AG04450 (cell line): Measurements from ENCODE around the gene MYO18A. TPM values are rescaled to one million over a fixed set of nuclear protein-coding genes. Genes with fewer than 3 reads are reported as not detected.

Experiments
- CTCF ChIA-PET: fragments of 300-600, 350-600 bp; formaldehyde crosslinking; extraction: SDS; loops from one replicate; lab custom pipeline; 2022; ENCODE audit warnings: antibody characterized with exemption, inconsistent platforms; lab: Charles Lee
- POLR2A ChIA-PET: fragments of 350-600 bp; formaldehyde crosslinking; extraction: SDS; loops from one replicate; lab custom pipeline; 2021; ENCODE audit warnings: antibody characterized with exemption, inconsistent platforms; lab: Yijun Ruan, JAX
- DNase-seq: peaks from one replicate; pipeline ENCODE4 v3.0.0-alpha.2; 2011; ENCODE audit warnings: low read depth, low spot score
- H3K27ac ChIP-seq: one replicate; pipeline ENCODE4 v1.5.1; 2012; ENCODE audit warnings: low read depth, low read length, control low read depth
- H3K27me3 ChIP-seq: one replicate; pipeline ENCODE4 v1.6.0; 2012; ENCODE audit warnings: low read length; ENCODE audit not compliant: control insufficient read depth, insufficient read depth
- H3K4me3 ChIP-seq: 2 replicates; pipeline ENCODE4 v1.5.1; 2011; ENCODE audit warnings: mild to moderate bottlenecking, low read depth, low read length, control low read depth
- H3K9me3 ChIP-seq: 2 replicates; pipeline ENCODE4 v1.5.1; 2012; ENCODE audit warnings: low read length; ENCODE audit not compliant: control insufficient read depth, insufficient read depth
- polyA plus RNA-seq: library from polyadenylated mRNA; depleted of rRNA; stranded (reverse); fragments of >200 nt; gene quantifications from 2 replicates; pipeline ENCODE4 v1.2.3, GENCODE V29; 2011
- TF ChIP-seq, protein P1 (sequence below): IDR thresholded peaks from 2 replicates; pipeline ENCODE4 v1.5.1; 2011; ENCODE audit warnings: low read depth, low read length, control low read depth, inconsistent platforms

Gene MYO18A
- polyA plus RNA-seq, 1 experiment: 9.8 TPM

DNA sequence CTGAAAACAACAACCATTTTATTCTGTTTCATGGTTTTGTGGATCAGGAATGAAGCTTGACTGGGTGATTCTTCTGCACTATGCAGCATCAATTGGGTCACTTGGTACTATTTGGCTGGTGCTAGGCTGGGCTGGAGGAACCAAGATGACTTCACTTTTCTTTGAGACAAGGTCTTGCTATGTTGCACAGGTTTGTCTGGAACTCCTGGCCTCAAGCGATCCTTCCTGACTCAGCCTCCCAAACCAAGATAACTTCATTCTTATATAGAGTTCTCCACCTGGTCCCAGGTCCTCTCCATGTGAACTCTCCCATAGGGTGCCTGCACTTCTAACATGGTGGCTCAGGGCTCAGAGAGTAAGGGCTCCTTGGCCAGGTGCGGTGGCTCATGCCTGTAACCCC is 139.1 kb downstream of the MYO18A start:
- ChIA-PET CTCF (no interaction called here), POLR2A (interaction anchor here (0.6 kb wide), 1 partner anchor 68 kb away, joined by 7 read pairs; no protein-coding TSS in a partner anchor)
- H3K27ac ChIP-seq: no peak overlapping the region
- no peak for DNase-seq
- H3K27me3 ChIP-seq: peaks cover 33% of the 10 kb centered on the region
- no peak overlapping the region for H3K4me3 ChIP-seq
- TF ChIP-seq, protein P1, sequence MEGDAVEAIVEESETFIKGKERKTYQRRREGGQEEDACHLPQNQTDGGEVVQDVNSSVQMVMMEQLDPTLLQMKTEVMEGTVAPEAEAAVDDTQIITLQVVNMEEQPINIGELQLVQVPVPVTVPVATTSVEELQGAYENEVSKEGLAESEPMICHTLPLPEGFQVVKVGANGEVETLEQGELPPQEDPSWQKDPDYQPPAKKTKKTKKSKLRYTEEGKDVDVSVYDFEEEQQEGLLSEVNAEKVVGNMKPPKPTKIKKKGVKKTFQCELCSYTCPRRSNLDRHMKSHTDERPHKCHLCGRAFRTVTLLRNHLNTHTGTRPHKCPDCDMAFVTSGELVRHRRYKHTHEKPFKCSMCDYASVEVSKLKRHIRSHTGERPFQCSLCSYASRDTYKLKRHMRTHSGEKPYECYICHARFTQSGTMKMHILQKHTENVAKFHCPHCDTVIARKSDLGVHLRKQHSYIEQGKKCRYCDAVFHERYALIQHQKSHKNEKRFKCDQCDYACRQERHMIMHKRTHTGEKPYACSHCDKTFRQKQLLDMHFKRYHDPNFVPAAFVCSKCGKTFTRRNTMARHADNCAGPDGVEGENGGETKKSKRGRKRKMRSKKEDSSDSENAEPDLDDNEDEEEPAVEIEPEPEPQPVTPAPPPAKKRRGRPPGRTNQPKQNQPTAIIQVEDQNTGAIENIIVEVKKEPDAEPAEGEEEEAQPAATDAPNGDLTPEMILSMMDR: no peak
- no peaks in the 10 kb centered on the region for H3K9me3 ChIP-seq

DNA sequence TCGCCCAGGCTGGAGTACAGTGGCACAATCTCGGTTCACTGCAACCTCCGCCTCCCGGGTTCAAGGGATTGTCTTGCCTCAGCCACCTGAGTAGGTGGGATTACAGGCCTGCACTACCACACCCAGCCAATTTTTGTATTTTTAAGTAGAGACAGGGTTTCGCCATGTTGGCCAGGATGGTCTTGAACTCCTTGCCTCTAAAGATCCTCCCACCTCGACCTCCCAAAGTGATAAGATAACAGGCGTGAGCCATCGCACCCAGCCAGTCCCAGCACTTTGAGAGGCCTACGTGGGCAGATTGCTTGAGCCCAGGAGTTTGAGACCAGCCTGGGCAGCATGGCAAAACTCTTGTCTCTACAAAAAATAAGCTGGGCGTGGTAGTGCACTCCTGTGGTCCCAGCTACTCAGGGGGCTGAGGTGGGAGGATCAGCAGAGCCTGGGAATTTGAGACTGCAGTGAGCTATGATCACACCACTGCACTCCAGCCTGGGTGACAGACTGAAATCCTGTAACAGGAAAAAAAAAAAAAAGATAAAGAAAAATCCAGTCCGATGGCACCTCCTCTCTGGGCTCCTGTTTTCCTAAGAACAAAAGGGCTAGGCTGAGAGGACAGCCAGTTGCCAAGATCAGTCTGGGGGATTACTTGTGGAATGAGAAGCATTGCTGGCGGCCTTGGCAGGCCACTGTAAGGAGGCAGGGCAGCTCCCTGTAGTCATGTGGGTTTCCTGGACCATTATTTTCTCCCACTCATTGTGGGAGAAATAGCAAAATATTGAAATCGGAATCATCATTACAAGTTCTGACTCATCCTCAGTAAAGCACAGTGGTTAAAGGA is 140.2 kb downstream of the MYO18A start:
- ChIA-PET CTCF (interaction anchor here (0.5 kb wide), 1 partner anchor 251 kb away, joined by 3 read pairs; no protein-coding TSS in a partner anchor), POLR2A (interaction anchor here (0.6 kb wide), 1 partner anchor 69 kb away, joined by 7 read pairs; no protein-coding TSS in a partner anchor)
- H3K4me3 ChIP-seq: no peak overlapping the region
- no peak overlapping the region for H3K27ac ChIP-seq
- peaks cover 6% of the 10 kb centered on the region; the same call in 1 of the 2 replicates for H3K9me3 ChIP-seq
- TF ChIP-seq, protein P1: no peak
- H3K27me3 ChIP-seq: peaks cover 38% of the 10 kb centered on the region
- DNase-seq: peak; percentile 49

DNA sequence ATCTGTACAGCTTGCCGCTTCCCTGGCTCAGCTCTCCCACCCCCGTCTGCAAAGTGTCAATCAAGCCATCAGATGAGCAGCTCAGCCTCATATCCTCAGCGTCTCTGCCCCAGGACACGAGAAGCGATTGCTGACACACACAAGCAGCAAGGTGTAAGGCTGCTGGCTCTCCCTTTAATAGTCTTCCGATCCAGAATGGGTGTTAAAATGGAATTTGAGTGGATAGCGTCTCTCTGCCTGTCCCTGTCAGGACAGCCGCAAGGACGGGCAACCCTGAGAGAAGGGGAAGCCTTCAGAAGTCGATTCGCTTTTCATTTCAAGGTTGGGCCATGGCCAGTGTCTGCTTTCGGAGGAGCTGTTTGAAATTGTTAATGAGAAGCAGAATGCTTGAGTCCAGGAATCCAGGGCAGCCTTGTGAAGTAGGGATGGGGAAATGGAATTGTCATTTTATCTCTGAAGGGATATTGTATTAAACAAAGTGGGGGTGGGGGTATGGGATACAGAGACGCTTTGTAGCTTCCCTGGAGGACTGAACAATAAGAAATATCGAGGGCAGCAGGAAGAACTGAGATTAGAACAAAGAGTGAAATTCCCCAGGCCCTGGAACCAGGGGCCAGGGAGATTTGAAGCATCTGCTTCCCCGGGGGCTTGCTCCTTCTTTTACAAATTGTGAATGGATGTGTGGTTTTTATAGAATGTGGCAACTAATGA is 142.0 kb downstream of the MYO18A start:
- no peak overlapping the region for H3K27ac ChIP-seq
- CTCF ChIA-PET: interaction anchor here (0.9 kb wide), 1 partner anchor 72 kb away, joined by 3 read pairs; no protein-coding TSS in a partner anchor
- H3K9me3 ChIP-seq: peaks cover 14% of the 10 kb centered on the region; the same call in 1 of the 2 replicates
- TF ChIP-seq, protein P1: no peak
- H3K4me3 ChIP-seq: no peak overlapping the region
- H3K27me3 ChIP-seq: peaks cover 45% of the 10 kb centered on the region
- POLR2A ChIA-PET: no interaction called here
- no peak for DNase-seq

DNA sequence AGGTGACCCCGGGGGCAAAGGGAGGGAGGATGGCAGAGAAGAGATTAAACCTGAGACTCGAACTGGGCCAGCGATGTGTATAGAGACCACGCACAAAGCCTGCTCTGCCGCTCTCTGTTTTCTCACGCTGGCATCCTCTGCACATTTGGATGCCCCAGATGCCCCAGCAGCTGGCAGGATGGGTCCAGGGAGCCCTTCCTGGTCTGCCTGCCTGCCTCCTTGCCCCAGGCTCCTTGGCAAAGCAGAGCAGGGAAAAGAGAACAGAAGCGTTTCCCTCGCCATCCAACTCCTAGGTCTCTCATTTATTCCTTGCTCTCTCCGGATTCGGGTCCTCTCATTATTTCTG is 142.5 kb downstream of the MYO18A start:
- no peak overlapping the region for H3K4me3 ChIP-seq
- no peak overlapping the region for H3K27ac ChIP-seq
- H3K27me3 ChIP-seq: peaks cover 51% of the 10 kb centered on the region
- CTCF ChIA-PET: no interaction called here
- peaks cover 14% of the 10 kb centered on the region; the same call in 1 of the 2 replicates for H3K9me3 ChIP-seq
- POLR2A ChIA-PET: no interaction called here
- no peak for DNase-seq
- TF ChIP-seq, protein P1: no peak
